COLO668 (cell line): ENCODE results near the gene TPPP2.
"Not testable (repeated sequence)": the region's sequence is repeated elsewhere in the genome, so short reads cannot be mapped to it uniquely, and the experiment has no call there.

Source experiments
- DNase-seq: peaks from one replicate; lab custom pipeline; 2025; ENCODE audit not compliant: unreplicated experiment; lab: John Stamatoyannopoulos, UW

The TPPP2 gene

DNA sequence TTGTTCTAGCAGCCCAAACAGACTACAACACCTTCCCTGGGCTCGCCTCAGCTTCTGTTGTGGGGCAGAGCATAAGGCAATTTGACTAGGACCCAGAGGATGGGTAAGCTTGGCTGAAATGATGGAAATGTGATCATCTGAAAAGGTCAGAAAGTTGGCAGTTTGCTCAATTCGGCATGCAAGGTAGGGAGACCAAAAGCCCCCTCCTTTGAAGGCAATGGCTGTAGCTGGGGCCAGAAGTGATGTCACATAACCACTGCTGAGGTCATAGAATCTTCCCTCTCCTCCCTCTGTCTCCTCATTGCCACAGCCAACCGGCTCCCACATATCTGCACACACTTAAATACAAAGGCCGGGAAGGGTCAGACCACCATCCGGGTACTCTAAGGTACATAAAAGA lies at the start of gene TPPP2:
Gene TPPP2 (plus strand): TSS at position 301 of the 400 bp plus-strand sequence. CDS start 365 bp downstream, outside the sequence.
- DNase-seq, result no peak

DNA sequence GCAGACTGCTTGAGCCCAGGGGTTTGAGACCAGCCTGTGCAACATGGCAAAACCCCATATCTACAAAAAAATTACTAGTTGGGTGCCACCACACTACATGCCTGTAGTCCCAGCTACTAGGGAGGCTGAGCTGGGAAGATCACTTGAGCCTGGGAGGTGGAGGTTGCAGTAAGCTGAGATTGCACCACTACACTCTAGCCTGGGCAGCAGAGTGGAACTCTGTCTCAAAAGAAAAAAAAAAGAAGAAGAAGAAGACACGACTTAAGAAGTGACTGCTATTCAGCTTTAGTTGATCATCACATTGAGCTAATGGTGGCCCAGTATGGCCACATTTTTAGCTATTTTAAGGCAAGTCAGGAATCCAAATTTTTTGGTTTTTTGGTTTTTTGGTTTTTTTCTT lies 49.1 kb upstream of the TPPP2 start:
- no peak for DNase-seq

DNA sequence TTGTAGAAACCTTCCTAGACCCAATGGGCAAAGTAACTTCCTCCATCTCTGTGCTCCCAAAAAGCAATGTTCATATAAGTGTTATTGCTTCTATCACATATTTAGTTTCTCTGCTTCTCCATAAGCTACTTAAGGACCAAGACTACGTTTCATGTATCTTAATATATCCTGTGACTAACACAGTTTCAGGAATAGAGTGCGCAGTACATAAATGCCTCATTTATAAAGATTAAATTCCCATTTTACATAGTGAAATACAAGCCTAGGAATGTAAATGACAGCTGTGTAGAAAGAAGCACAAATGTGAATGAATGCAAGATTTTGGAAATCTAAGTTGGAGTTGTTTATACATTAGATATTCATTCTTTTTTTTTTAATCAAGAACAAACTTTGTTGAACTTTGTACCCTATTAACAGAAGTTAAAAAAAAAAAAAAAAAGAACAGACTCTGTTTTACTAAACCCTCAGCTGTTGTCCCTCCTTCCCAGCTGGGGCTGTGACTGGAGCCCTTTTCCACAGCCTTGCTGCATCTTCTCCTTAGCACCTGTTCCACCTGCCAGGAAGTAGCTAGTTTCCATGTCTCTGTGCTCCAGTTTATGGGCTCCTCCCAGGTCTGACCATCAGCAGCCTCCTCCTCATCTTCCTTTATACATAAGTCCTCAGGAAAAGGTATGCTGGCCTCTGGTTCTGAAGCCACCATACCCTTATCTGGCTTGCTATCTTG lies 47.2 kb upstream of the TPPP2 start:
- no peak for DNase-seq

DNA sequence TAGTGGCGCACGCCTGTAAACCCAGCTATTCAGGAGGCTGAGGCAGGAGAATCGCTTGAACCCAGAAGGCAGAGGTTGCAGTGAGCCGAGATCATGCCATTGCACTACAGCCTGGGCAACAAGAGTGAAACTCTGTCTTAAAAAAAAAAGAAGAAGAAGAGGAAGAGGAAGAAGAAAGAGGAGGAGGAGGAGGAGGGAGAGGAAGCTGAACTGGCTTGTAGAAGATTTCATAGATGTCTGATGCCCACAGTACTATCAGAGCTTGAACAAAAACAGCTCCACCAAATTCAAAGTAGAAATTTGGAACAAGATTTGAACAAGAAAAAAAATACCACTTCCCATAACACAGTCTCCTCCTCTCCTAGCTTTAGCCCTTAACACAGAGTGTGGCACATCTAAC lies 44.4 kb upstream of the TPPP2 start:
- not testable (repeated sequence) for DNase-seq

DNA sequence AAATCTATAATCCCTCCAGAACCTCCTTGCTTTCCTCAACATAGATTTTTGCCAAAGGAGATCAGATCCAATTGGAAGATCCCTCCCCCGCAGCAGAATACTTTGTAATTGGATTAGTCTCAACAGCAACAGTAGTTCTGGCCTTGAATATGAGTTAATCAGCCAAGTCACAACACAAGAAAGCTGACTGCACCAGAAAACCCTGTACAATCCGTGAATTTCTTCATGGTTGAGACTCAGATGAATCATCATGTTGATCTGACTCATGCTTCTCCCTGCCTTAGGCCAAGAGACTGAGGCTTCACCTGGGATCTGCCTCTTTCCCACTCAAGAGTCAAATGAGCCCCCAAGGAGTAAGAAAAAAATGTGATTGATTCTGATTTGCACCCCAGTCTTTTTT lies 43.2 kb upstream of the TPPP2 start:
- no peak for DNase-seq

DNA sequence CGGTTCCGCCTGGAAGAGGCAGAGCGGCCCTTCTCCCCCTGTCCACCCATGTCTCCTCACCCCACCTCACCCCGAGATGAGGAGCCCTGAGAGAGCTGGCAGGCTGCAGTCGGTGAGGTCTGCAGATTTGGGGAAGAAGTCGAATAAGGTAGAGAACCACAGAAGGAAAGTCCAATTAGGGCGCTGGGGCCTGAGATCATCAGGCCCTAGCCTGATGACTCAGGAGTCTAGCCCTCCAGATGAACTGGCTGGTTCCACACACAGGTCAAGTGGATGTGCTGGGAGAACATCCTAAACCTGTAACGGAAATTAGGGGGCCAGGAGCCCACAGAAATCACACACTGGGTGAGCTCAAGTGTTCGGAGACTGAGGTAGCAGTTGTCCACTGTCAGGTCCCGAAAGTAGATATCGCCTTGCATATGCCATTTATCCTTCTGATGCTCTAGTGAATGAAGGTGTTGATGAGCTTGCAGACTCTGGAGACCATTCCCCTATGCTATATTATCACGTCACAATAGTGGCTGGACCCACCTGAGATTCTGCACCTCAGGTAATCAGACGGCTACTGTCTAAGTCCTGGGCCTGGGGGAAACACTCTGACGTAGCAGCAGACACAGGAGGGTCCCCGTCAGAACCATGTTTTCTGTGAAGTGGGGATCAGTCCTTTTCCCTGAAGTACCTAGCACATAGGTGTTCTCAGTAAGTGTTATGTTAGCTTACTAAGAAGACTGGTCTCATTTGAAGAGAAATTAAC lies 41.1 kb upstream of the TPPP2 start:
- DNase-seq, result no peak

DNA sequence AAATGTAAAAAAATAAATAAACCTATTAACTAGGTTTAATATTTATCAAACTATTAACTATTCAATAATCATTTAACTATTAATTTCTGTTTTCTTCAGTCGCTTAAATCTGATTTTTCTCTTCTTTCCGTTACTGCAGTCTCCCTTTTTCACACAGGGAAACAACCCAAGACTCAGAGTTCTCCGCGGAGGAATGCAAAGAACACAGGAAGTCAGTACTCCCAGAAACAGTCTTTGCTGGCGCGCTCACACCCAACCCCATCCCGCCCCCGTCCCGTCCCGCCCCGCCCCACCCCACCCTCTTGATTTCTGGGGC lies 40.6 kb upstream of the TPPP2 start:
- DNase-seq, result no peak

DNA sequence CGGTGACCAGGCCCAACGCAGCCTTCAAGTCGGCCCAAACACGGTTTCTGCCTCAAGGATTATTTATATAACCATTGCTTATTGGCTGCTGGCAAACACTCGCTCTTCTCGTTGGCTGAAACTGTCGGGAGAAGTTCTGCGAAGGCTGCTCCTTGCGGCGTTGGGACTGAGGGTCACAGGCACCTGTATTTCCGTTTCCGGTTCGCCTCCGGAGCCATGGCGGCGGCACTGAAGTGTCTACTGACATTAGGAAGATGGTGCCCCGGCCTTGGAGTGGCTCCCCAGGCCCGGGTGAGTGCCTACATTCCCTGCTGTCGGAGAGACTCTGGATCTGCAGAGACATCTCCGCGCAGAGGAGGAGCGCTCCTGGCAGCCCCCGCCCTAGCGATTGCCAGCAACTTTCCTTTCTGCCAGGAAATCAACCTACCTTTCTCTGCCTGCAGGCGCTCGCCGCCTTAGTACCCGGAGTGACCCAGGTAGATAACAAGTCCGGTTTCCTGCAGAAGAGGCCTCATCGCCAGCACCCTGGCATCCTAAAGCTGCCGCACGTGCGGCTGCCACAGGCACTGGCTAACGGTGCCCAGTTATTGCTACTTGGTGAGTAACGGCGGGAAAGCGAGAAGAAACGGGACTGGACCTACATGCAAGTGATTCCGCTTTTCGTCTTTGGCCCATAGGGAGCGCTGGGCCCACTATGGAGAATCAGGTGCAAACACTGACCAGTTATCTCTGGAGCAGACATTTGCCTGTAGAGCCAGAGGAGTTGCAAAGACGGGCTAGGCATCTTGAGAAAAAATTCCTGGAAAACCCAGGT lies 40.0 kb upstream of the TPPP2 start, which contains the start of gene METTL17:
Gene METTL17 (plus strand): TSS at position 194 of the 814 bp plus-strand sequence. CDS start 23 bp downstream, at position 217.
- peak; percentile 88 for DNase-seq

DNA sequence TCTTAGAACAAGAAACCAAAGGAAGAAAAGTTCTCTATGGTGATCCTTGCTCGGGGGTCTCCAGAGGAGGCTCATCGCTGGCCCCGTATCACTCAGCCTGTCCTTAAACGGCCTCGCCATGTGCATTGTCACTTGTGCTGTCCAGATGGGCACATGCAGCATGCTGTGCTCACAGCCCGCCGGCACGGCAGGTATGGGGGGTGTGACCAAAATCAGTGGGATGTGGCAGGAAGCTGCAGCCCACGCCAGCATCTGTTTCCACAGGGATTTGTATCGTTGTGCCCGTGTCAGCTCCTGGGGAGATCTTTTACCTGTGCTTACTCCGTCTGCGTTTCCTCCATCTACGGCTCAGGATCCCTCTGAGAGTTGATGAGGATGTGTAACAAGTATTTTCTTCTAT lies 33.5 kb upstream of the TPPP2 start:
- no peak for DNase-seq

DNA sequence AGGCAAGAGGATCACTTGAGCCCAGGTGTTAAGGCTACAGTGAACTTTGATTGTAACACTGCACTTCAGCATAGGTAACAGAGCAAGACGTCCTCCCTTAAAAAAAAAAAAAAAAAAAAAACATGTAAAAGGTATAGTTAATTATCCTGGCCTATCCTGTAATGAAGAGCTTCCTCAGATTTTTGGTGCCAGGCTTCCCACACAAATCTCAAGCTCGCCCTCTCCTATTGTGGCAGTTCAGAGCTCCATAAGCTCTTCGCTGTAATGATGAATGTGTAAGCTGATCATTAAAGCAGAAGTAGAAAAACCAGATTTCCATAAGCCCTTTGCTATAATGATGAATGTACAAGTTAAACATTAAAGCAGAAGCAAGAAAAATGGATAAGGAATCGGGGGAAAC lies 32.9 kb upstream of the TPPP2 start:
- no peak for DNase-seq

DNA sequence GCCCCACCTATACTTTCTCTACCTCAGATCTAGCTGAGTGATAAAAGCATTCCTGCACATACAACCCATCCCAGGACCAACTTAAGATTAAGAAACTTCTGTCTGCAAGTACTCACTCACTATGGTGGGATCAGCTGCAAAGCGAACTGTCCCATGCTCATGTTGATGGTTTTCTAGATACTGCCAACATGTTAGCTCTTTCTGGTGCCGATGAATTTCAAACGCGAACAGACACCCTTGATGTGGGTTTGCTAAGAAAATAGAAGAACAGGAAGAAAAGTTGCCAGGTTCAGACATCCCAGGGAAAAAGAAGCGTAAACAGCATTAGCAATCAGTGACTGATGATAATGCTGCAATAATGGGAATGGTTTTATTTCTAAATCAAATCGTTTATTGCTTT lies 32.5 kb upstream of the TPPP2 start:
- DNase-seq, result no peak

DNA sequence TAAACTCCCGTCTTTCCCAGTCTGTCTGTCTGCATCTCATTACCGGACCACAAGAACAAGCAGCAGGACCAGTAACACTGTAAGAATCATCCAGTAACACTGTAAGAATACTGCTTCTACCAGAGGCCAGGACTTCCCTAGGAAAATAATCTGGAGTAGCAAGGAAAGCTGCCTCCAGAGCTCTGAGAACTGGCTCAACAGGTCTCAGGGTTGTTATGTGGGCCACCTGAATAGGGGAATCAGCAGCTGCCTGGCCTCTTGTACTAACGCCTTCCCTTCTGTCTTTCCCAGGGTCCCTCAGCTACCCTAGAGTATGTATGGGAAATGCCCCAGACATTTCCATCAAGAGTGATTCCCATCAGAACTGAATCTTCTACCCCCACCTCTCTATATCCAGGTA lies 31.9 kb upstream of the TPPP2 start:
- DNase-seq, result no peak

DNA sequence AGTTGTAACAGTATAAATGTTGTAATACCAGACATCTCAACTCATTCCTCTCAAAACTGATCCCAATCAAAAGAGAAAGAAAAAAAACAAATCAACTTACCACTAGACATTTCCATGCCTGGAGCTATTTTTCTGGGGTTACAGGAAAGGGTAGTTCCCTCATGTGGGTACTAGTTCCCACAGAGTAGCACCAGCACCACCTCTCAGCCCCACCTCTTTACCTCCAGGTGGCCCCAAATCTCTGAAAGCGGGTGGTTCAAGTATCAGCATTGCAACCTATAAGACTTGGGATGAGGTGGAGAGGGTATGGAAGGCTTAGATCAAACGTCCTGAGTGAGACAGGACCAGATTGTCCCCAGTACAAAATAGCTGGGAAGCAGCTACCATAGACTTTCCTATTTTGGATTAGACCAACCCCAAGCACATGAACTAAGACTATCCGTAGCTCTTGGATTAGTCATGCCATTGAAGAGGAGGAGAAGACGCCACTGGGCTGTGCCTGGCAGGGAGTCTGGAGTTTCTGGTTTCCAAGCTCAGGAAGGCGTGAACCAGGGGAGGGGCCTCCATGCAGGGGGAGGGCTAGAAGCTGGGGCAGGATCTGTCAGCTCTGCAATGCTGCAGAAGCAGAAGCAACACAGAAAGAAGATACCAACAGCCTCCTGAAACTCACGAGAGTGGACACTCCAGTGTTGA lies 31.2 kb upstream of the TPPP2 start, which contains the start of gene SLC39A2:
Gene SLC39A2 (plus strand): TSS at position 620 of the 693 bp plus-strand sequence. CDS start 154 bp downstream, outside the sequence.
- no peak for DNase-seq

DNA sequence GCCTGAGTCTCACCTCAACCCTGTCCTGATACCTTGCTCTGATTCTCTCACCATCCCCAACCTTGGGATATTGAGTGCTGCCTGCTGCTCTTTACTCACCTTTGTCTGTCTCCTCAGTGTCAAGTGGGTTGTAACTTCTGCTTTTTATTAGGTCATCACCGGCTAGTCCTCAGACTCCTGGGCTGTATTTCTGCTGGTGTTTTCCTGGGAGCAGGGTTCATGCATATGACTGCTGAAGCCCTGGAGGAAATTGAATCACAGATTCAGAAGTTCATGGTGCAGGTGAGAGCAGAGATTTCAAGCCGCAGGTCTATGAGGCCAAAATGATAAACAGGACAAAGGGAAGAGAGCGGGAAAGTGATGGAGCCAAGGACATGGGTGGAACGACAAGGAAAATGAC lies 30.4 kb upstream of the TPPP2 start:
- no peak for DNase-seq

DNA sequence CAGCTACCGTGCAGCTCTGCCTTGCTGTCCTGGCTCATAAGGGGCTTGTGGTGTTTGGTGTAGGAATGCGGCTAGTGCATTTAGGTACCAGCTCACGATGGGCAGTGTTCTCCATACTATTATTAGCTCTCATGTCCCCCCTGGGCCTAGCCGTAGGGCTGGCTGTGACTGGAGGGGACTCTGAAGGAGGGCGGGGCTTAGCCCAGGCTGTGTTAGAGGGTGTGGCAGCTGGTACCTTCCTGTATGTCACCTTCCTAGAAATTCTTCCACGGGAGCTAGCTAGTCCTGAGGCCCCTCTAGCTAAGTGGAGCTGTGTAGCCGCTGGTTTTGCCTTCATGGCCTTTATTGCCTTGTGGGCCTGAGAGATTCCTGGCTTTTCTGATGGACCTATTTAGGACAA lies 28.8 kb upstream of the TPPP2 start:
- DNase-seq, result no peak

DNA sequence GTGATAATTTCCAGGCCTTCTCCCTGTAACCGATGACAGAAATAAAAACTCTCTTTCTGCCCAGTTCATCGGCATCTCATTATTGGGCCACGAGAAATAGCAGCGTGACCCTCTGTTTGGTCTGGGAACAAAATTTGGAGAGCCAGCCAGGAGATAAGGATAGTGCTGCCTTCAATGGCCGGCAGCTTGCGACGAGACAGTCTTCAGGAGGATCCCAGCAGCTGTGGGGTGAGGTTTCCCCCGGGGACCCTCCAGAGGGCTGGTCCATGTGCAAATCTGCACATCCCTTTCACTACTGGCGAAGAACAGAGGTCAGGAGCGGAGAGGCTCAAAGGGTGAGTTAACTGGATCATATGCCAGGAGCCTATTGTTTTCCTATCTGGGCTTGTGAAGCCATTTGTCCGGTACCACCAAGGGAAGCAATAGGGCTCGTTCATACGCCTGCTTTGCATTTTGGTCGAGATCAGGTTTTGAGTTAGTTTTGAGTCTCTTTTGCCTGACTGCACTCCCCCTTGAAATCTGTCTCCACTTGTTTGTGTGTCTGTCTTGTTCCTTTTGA lies 26.1 kb upstream of the TPPP2 start:
- DNase-seq, result no peak

DNA sequence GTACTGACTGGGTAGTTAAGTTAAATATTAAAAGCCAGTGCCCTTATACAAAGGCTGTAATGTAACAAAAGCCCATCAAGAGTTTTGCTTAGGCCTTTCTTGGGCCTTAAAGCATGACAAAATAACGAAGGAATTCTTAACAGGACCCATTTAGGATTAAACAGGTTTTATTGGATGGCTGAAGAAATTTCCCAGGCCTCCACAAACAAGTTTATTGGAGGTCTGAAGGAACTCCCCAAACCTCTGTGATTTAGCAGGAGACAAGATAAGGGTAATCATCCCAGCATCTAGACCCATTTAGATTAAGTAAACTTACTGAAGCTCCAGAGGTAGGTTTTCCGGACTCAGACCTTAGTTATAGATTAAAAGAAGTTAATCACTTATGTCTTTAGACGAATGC lies 20.3 kb upstream of the TPPP2 start:
- DNase-seq, result not testable (repeated sequence)

DNA sequence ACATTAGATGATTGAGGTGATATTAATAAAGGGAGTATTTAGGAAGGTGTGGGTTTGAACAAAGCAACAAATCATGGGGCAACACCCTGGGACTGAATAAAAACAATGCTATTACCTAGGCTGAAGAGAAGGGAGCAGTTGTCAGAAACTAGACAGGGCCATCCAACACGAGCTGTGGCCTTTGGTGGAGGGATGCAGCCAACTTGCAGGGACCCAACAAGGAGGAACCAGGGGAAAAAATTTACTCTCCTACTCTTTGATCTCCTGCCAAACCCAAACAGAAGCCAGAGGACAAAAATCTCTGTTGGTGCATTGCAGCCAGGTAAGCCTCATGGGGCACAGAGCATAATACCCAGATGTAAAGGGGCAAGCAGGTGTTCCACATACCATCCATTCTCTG lies 18.9 kb upstream of the TPPP2 start:
- DNase-seq, result no peak

DNA sequence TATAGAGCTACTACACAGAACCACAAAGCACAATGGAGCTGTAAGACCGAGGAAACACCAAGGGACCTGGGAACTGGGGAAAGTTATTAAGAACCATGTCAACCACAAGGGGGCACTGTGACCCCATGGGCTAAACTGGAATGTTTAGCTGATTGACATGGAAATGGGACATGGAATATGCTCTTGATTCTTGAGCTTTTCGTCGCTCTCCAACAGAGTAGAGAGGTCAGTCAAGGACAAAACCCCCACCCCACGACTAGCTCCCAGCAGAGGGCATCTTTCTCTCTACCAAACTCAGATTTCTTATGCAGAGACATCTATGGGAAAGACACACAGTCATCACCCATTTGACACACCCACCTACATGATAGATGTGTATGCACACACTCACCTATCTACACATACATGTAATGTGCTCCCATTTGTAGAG lies 15.2 kb upstream of the TPPP2 start:
- peak; percentile 81 for DNase-seq

DNA sequence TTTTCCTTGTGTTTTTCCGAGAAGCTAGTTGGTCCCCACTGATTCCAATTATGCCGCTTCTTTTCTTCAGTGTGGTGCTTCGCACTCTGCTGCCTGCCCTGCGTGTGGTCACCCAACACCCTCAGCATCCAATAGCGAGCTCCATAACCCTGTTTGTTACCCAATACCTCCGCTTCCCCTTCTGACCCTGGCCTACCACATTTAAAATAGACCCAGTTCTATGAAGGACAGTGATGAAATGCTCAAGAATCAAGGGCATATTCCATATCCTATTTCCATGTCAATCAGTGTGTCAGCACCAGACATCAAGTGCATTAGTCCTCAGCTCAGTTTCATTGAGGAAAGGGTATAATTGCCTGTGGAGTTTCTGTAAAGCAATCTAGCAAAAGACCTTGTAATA lies 14.7 kb upstream of the TPPP2 start:
- no peak for DNase-seq
